Activated CD4-positive, alpha-beta T cell treated with anti-CD3 and anti-CD28 coated beads, Interleukin-2, Interleukin-4, amounts not matched to agents 100 ng/mL and 50 ng/mL, durations not matched to agents 16 hours and 8 hours (primary cell): ENCODE measurements around the gene STX8.

Experiments used
- DNase-seq: peaks from one replicate; pipeline ENCODE4 v3.0.0-alpha.2; 2020; ENCODE audit warnings: low spot score

STX8 gene

DNA sequence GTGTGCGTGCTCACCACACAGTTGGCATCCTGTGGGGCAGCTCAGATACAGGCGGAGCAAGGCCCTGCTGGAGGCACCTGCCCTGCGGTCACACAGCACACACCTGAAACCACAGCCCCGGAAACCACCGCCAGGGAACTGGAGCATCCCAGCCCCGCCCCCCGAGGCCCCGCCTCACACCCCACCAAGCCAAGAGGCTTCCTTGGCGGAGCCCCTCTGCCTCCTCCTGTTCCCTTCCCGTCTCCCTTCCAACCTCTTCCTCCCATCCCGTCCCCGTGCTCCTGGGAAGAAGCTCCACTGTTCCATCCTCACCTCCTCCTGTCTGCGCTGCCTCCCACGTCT is 348.9 kb downstream of the STX8 start:
- DNase-seq = no peak

DNA sequence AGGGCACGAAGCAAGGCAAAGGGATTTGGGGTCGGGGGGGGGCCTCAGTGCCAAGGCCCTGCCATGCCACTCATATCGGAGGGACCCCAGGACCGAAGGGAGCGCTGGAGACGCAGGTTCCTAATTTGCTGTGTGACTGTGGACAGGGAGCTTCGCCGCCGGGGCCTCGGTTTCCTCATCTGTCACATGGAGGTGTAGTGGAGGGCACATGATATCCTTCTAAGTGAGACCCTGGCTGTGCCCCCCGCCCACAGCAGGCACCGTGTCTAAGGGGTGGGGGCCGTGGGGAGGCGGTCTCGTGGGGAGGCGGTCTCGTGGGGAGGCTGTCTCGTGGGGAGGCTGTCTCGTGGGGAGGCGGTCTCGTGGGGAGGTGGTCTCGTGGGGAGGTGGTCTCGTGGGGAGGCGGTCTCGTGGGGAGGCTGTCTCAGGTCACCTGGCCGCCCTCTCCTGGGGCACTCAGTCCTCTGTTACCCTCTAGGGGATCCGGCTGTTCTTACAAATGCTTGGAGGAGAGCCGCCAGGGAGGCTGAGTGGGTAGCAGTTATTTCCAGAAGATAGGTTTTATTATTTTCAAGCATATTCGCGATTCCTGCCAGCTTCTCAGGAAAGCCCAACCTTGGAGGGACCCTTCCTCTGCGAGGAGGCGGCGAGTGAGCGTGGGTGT is 349.4 kb downstream of the STX8 start:
- no peak for DNase-seq

DNA sequence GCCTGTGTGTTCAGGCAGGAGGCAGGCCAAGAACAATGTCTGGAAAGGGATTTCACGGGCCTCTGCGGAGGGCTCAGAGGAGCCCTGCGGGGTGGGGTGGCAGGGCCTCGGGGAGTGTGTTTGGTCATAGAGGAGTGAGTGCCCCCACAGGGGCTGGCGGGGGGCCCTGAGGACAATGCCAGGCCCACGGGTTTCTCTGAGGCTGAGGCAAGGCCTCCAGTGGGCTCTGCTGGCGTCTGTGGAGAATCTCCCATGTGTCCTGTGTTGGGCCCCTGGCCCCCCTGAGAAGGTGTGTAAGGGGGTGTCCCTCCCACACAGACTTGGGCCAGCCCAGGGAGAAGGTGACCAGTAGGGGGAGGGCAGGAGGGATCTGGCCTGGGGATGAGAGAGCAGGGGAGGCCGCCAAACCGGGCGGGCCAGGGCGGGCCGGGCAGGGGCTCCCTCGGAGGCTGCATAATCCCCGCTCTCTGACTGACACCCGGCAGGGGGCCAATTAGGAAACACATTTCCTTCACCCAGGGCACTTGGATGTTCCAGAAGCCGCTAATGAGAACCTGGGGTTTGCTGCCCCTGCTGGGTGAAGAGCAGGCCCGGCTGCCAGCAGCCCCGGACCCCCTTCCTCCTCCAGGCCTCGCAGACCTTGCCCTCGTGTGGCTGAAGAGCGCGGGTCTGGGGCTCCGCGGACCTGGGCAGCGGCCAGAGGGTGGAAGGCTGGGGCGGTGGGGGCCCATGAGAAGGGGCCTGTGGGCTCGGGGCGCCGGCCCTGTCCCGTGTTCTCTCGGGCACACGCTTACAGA is 350.1 kb downstream of the STX8 start:
- DNase-seq = no peak

GRCh38 chr17:9224485-9224884 is 351.1 kb downstream of the STX8 start:
- DNase-seq = no peak

DNA sequence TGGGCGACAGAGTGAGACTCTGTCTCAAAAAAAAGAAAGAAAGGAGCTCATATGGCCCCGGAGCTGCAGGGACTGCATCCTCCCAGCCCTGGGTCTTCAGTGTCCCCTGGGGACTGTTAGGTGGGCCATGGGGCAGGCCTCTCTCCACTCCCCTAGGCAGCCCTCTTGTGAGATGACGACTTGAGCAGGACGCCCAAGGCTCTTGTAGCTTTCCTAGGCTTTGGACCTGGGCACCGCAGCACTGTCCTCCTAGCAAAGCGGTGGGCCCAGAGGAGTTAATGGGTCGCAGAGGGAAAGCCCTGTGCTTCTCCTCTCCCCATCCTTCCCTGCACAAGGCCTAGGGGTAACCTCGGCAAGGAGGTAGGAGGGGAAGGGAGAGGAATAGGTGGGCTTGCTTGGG is 352.1 kb downstream of the STX8 start:
- no peak for DNase-seq

DNA sequence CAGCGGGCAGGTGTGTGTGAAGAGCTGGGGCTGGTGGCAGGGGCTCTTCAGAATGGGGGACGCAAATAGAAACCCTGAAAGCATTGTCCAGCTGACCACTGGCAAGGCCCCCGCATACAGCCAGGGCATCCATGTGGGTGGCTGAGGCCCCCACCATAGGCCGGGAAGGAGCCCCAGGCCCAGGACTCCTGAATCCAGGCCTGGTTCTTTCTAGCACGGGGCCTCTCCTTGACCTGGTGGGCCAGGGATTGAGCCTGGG is 353.8 kb downstream of the STX8 start:
- no peak for DNase-seq

DNA sequence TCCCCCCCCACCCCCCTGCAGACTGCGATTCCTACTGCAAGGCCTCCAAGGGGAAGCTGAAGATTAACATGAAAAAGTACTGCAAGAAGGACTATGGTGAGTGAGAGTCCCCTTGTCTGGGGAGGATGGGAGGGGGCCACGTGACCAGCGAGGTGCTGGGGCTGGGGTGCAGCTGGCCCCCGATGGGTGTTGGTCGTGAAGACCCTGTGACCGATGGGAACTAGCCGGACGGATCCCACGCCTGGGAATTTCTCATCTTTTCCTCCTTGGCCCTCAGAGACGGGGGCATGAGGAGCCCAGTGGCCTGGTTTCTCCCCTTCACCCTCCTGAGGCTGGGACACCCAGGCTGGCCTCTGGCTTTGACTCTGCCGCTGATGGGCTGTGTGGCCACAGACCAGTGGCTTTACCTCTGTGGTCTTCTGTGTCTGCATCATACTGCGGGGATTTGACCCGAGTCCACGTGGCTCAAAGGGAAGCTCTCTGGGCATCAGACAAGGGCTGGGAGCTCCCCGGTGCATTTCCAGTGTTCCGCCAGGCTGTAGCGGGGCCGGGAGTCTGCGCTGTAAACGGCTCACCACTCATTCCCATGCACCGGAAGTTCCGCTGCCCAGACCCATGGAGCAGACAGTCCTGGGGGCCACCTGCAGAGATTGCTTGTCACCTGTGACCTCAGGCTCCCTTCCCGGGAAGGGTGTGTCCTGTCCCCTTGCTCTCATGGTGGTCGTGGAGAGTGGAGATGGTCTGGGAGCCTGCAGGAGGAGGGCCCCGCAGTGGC is 354.3 kb downstream of the STX8 start:
- no peak for DNase-seq

GRCh38 chr17:9220398-9221146 is 355.0 kb downstream of the STX8 start:
- DNase-seq = no peak

DNA sequence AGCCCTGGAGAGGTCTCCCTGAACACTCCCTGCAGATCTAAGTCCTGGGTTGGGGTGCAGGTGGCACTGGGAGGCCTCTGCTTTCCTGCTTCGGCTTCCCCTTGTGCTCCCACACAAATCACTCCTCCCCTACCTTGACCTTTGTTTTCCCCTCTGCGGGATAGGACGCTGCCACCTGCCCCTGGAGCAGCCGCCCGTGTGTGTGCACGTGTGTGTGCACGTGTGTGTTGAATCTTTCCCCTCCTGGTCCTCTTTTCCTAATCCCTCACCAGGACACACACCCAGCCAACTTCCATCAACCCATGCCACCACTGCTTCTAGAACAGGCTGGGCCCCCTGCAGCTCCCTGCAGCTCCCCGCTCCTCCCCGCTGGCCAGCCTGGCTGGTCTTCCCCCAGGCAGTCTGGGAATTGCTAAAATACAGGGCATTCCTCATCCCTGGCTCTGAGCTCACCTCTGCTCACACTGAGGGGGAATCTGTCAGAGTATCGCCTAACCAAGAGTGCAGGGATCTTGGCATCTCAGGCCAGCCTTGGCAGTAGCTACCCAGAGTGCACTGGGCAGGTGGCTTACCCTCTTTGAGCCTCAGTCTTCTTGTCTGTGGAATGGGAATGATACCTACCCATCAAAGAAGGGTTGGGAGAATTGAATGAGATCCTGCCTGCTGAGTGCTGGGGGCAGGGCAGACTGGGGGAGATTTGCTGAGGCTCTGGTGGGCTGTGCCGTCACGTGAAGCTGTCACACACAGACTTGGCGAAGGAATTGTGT is 355.8 kb downstream of the STX8 start:
- no peak for DNase-seq

GRCh38 chr17:9218911-9219310 is 356.7 kb downstream of the STX8 start:
- DNase-seq = no peak

- no peak for DNase-seq
Observed at GRCh38 chr17:9218064-9218635, 357.5 kb downstream of the STX8 start.

- DNase-seq = no peak
Observed at GRCh38 chr17:9217151-9218056, 358.2 kb downstream of the STX8 start.

DNA sequence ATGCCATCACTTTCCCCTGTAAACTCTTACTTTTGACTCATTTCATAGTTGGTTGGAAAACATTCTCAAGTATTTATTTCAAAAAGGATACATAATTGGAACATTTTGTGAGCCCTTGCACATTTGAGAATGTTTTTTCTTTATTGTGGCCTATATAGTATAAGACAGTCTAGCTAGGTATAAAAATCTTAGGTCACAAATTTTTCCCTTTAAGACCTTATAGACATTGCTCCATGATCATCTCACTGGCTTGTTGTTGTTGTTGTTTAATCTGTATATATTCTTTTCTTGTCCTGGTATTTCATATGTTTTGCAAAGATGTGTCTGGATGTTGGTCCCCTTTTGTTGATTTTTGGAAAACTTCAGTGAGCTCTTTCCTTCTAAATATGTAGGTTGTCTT is 360.2 kb downstream of the STX8 start:
- DNase-seq = no peak

DNA sequence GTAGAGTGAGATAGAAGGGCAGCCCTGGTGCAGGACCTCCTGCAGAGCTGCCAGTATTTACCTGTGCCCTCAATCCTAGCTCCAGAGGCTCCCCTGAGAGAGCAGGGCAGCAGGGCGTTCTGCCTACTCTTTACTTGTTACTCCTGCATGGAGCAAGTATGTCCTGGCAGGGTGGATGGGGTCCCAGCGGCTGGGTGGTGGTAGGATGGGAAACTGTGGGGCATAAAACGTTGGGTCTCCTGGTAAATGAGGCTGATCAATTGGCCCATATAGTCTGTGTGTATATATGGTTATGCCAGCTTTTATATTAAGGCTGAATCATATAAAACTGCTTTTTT is 362.3 kb downstream of the STX8 start:
- DNase-seq = no peak

GRCh38 chr17:9212376-9213302 is 363.0 kb downstream of the STX8 start:
- DNase-seq = no peak

- DNase-seq = no peak
Observed at GRCh38 chr17:9211133-9211765, 364.4 kb downstream of the STX8 start.

GRCh38 chr17:9209781-9210370 is 365.7 kb downstream of the STX8 start:
- no peak for DNase-seq

GRCh38 chr17:9209347-9209746 is 366.3 kb downstream of the STX8 start:
- DNase-seq = no peak
